ENCODE measurements around the gene PDE2A.

DNA sequence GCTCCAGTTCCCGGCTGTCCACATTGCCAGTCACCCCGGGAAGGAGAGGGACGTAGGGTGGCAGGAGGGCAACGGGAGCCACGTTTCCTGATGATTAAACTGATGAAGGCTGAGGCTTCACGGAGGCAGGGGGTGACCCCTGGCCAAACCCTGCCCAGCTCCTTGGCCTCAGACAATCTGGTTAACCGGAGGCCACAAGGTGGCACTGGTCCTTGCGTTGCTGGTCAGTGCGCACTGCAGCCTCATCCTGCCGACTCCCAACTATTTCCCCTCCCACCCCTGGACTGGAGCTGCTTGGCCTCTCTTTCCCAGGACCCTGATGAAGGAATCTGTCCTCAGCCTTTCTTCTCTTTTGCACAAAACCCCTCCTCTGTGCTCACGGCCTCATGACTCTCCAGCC, 75.3 kb downstream of the PDE2A start:
- no peak for TF ChIP-seq POLR2A (IDR thresholded peaks at IDR 0.05)
- TF ChIP-seq, protein P1, sequence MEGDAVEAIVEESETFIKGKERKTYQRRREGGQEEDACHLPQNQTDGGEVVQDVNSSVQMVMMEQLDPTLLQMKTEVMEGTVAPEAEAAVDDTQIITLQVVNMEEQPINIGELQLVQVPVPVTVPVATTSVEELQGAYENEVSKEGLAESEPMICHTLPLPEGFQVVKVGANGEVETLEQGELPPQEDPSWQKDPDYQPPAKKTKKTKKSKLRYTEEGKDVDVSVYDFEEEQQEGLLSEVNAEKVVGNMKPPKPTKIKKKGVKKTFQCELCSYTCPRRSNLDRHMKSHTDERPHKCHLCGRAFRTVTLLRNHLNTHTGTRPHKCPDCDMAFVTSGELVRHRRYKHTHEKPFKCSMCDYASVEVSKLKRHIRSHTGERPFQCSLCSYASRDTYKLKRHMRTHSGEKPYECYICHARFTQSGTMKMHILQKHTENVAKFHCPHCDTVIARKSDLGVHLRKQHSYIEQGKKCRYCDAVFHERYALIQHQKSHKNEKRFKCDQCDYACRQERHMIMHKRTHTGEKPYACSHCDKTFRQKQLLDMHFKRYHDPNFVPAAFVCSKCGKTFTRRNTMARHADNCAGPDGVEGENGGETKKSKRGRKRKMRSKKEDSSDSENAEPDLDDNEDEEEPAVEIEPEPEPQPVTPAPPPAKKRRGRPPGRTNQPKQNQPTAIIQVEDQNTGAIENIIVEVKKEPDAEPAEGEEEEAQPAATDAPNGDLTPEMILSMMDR (IDR thresholded peaks at IDR 0.05): peak in 5 of 7 experiments; percentile 15 to 36 (median 29)
